ENCODE results near the gene SMIM3. TPM values are rescaled to one million over a fixed set of nuclear protein-coding genes. Genes with fewer than 3 reads are reported as not detected.

The SMIM3 gene
- total and polyA plus RNA-seq, 2 donors (not counting 1 experiment from before 2014, with no cell fraction given): 59.9 to 69.9 TPM

DNA sequence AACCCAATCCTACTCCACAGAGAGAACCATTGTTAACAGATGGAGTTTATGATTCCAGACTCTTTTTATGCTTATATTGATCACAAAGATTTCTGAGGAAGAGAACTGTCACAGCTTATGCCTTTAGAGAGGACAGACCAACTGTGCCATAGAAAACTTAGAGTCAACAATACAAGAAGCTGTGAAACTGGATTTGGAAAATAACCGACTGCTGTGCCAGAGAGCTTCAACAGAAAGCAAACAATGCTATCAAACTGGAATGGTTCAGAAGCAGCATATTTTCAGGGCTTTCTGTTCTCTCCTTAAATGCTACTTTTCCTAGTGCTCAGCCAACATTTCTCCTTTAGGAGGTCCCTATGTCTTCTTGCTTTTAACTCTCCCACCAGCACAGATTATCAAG, 24.7 kb upstream of the SMIM3 start:
- TF ChIP-seq, protein P1, sequence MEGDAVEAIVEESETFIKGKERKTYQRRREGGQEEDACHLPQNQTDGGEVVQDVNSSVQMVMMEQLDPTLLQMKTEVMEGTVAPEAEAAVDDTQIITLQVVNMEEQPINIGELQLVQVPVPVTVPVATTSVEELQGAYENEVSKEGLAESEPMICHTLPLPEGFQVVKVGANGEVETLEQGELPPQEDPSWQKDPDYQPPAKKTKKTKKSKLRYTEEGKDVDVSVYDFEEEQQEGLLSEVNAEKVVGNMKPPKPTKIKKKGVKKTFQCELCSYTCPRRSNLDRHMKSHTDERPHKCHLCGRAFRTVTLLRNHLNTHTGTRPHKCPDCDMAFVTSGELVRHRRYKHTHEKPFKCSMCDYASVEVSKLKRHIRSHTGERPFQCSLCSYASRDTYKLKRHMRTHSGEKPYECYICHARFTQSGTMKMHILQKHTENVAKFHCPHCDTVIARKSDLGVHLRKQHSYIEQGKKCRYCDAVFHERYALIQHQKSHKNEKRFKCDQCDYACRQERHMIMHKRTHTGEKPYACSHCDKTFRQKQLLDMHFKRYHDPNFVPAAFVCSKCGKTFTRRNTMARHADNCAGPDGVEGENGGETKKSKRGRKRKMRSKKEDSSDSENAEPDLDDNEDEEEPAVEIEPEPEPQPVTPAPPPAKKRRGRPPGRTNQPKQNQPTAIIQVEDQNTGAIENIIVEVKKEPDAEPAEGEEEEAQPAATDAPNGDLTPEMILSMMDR (conservative IDR thresholded peaks at IDR 0.05 in 1 of 2, IDR thresholded peaks at IDR 0.05 in 1 of 2; ENCODE audit: low read depth in 1 of 2, low read length in 2 of 2): no peak
- TF ChIP-seq EZH2 (IDR thresholded peaks at IDR 0.05; ENCODE audit: low read length, missing control alignments): no peak
- H3K9me3 ChIP-seq (ENCODE audit: control insufficient read depth, insufficient read depth, low read depth, low read length): no peaks in the 10 kb centered on the region
- H3K27ac ChIP-seq (ENCODE audit: insufficient read depth, low read length): no peak overlapping the region
- H3K4me3 ChIP-seq (replicated peaks in 1 of 4; ENCODE audit: control extremely low read depth in 1 of 4, insufficient read depth in 1 of 4, low read depth in 3 of 4, low read length in 4 of 4): no peak overlapping the region
- H3K36me3 ChIP-seq (ENCODE audit: control insufficient read depth, insufficient read depth, low read length): peaks cover 10% of the 10 kb centered on the region
- DNase-seq (ENCODE audit: low read depth in 2 of 2): no peak
- no peak overlapping the region for H3K4me2 ChIP-seq (ENCODE audit: extremely low read depth, insufficient read depth, low read length)
- peaks cover 6% of the 10 kb centered on the region for H3K4me1 ChIP-seq (ENCODE audit: control insufficient read depth, extremely low read depth, insufficient read depth, low read length)
- peaks cover 60% of the 10 kb centered on the region for H3K79me2 ChIP-seq (ENCODE audit: control insufficient read depth, insufficient read depth, low read length)
- H2AFZ ChIP-seq (ENCODE audit: low read length): no peak overlapping the region
- no peak overlapping the region for H3K9ac ChIP-seq (ENCODE audit: insufficient read depth, low read length)
- no peaks in the 10 kb centered on the region for H4K20me1 ChIP-seq (ENCODE audit: control insufficient read depth, extremely low read depth, insufficient read depth, low read length)
- no peaks in the 10 kb centered on the region for H3K27me3 ChIP-seq (ENCODE audit: control insufficient read depth, insufficient read depth, low read length)

DNA sequence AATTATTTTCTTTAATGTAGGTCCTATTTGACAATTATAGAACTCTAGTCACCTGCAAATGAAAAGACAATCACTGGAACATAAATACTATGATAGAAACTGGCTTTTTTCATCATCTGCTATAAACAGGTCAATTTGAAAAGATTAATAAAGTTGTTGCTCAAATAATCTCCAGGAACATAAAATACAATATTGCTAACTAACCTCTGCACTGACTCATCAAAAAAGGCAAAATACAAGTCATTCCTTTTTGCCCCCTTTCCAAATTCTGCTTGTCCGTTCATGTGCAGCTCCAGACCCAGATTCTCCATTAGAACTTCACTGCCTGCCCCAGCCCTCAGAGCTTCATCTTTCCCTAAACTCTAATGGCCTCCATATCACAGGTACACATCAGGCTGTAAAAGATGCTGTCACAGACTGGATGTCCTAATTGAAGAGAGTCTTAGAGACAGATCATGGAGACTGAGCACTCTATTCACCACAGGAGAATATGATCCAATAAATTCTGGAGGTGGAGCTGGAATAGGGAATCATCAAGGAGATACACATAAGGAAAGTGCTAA, 21.4 kb upstream of the SMIM3 start:
- Histone ChIP-seq H3K27ac (ENCODE audit: insufficient read depth, low read length) (peak overlapping the region; percentile 100), H2AFZ (ENCODE audit: low read length) (no peak overlapping the region), H4K20me1 (ENCODE audit: control insufficient read depth, extremely low read depth, insufficient read depth, low read length) (no peaks in the 10 kb centered on the region), H3K4me1 (ENCODE audit: control insufficient read depth, extremely low read depth, insufficient read depth, low read length) (peaks cover 6% of the 10 kb centered on the region), H3K9ac (ENCODE audit: insufficient read depth, low read length) (peak overlapping the region; percentile 4), H3K79me2 (ENCODE audit: control insufficient read depth, insufficient read depth, low read length) (peaks cover 44% of the 10 kb centered on the region), H3K4me2 (ENCODE audit: extremely low read depth, insufficient read depth, low read length) (peak overlapping the region; percentile 99), H3K27me3 (ENCODE audit: control insufficient read depth, insufficient read depth, low read length) (no peaks in the 10 kb centered on the region), H3K9me3 (ENCODE audit: control insufficient read depth, insufficient read depth, low read depth, low read length) (no peaks in the 10 kb centered on the region), H3K4me3 (replicated peaks in 1 of 4; ENCODE audit: control extremely low read depth in 1 of 4, insufficient read depth in 1 of 4, low read depth in 3 of 4, low read length in 4 of 4) (peak overlapping the region; percentile 49 to 96 (median 74)), H3K36me3 (ENCODE audit: control insufficient read depth, insufficient read depth, low read length) (peaks cover 9% of the 10 kb centered on the region)
- TF ChIP-seq EZH2 (IDR thresholded peaks at IDR 0.05; ENCODE audit: low read length, missing control alignments): no peak
- TF ChIP-seq, protein P1 (conservative IDR thresholded peaks at IDR 0.05 in 1 of 2, IDR thresholded peaks at IDR 0.05 in 1 of 2; ENCODE audit: low read depth in 1 of 2, low read length in 2 of 2): no peak
- no peak for DNase-seq (ENCODE audit: low read depth in 2 of 2)

DNA sequence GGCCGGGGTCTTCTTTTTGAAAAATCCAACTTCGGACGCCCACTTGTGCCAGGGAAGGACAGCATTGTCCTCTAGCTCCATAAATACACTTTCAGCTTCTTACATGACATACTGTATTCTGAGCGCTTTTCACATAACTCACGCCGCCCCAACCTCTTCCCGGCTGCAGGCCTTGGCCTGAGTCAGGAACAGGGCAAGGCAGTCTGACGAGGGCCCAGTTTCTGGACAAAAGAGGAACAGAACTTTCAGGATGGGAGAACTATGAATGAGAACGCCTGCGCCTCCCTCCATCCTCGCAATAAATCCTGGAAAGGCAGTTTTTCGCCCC, 20.4 kb upstream of the SMIM3 start:
- peaks cover 43% of the 10 kb centered on the region for H3K79me2 ChIP-seq (ENCODE audit: control insufficient read depth, insufficient read depth, low read length)
- no peak for DNase-seq (ENCODE audit: low read depth in 2 of 2)

More for the DNA sequence above, 20.4 kb upstream of the SMIM3 start:
- peak overlapping the region; percentile 49 to 96 (median 74) for H3K4me3 ChIP-seq (replicated peaks in 1 of 4; ENCODE audit: control extremely low read depth in 1 of 4, insufficient read depth in 1 of 4, low read depth in 3 of 4, low read length in 4 of 4)
- TF ChIP-seq, protein P1 (conservative IDR thresholded peaks at IDR 0.05 in 1 of 2, IDR thresholded peaks at IDR 0.05 in 1 of 2; ENCODE audit: low read depth in 1 of 2, low read length in 2 of 2): no peak
- TF ChIP-seq EZH2 (IDR thresholded peaks at IDR 0.05; ENCODE audit: low read length, missing control alignments): no peak
- H2AFZ ChIP-seq (ENCODE audit: low read length): no peak overlapping the region
- peak overlapping the region; percentile 99 for H3K4me2 ChIP-seq (ENCODE audit: extremely low read depth, insufficient read depth, low read length)
- H3K36me3 ChIP-seq (ENCODE audit: control insufficient read depth, insufficient read depth, low read length): peaks cover 9% of the 10 kb centered on the region
- peaks cover 6% of the 10 kb centered on the region for H3K4me1 ChIP-seq (ENCODE audit: control insufficient read depth, extremely low read depth, insufficient read depth, low read length)
- H3K9ac ChIP-seq (ENCODE audit: insufficient read depth, low read length): peak overlapping the region; percentile 67
- H3K27me3 ChIP-seq (ENCODE audit: control insufficient read depth, insufficient read depth, low read length): no peaks in the 10 kb centered on the region
- H4K20me1 ChIP-seq (ENCODE audit: control insufficient read depth, extremely low read depth, insufficient read depth, low read length): no peaks in the 10 kb centered on the region
- H3K9me3 ChIP-seq (ENCODE audit: control insufficient read depth, insufficient read depth, low read depth, low read length): no peaks in the 10 kb centered on the region
- peak overlapping the region; percentile 100 for H3K27ac ChIP-seq (ENCODE audit: insufficient read depth, low read length)

Data from fibroblast of lung (primary cell).